ENCODE measurements around the gene SSX4. TPM values are rescaled to one million over a fixed set of nuclear protein-coding genes. Genes with fewer than 3 reads are reported as not detected.
"Not testable (repeated sequence)": the region's sequence is repeated elsewhere in the genome, so short reads cannot be mapped to it uniquely, and the experiment has no call there.

SSX4 gene
- not detected for total RNA-seq

GRCh38 chrX:48383239-48383638 lies at the start of gene SSX4:
Gene SSX4, plus strand, starts transcription at chrX:48383539. Its CDS starts 515 bp downstream, at chrX:48384054.
- H3K36me3 ChIP-seq; ATAC-seq (ENCODE audit: insufficient number of reproducible peaks, low FRiP score, low read depth); H3K27ac ChIP-seq; H3K4me1 ChIP-seq (ENCODE audit: control insufficient read depth in 1 of 2, low read depth in 2 of 2); H3K4me3 ChIP-seq; H3K27me3 ChIP-seq (replicated peaks; ENCODE audit: insufficient read depth); H3K9me3 ChIP-seq; DNase-seq (ENCODE audit: low spot score): not testable (repeated sequence)

- H3K9me3 ChIP-seq; ATAC-seq (ENCODE audit: insufficient number of reproducible peaks, low FRiP score, low read depth); H3K36me3 ChIP-seq; H3K27me3 ChIP-seq (replicated peaks; ENCODE audit: insufficient read depth); H3K27ac ChIP-seq; DNase-seq (ENCODE audit: low spot score); H3K4me3 ChIP-seq; H3K4me1 ChIP-seq (ENCODE audit: control insufficient read depth in 1 of 2, low read depth in 2 of 2): not testable (repeated sequence)
Measured at GRCh38 chrX:48346059-48346458, 37.3 kb upstream of the SSX4 start.

GRCh38 chrX:48356315-48357094 lies 26.8 kb upstream of the SSX4 start, which contains the start of gene SSX3:
Gene SSX3, minus strand, starts transcription at chrX:48356703. Its CDS starts 1,454 bp downstream, at chrX:48355249.
- H3K36me3 ChIP-seq; H3K27ac ChIP-seq; H3K27me3 ChIP-seq (replicated peaks; ENCODE audit: insufficient read depth); H3K4me3 ChIP-seq; DNase-seq (ENCODE audit: low spot score); H3K4me1 ChIP-seq (ENCODE audit: control insufficient read depth in 1 of 2, low read depth in 2 of 2); ATAC-seq (ENCODE audit: insufficient number of reproducible peaks, low FRiP score, low read depth); H3K9me3 ChIP-seq: not testable (repeated sequence)

- no peak for DNase-seq (ENCODE audit: low spot score)
- no peak for ATAC-seq (ENCODE audit: insufficient number of reproducible peaks, low FRiP score, low read depth)
- Histone ChIP-seq H3K27ac (no peak overlapping the region), H3K36me3 (no peaks in the 10 kb centered on the region), H3K27me3 (replicated peaks; ENCODE audit: insufficient read depth) (no peaks in the 10 kb centered on the region), H3K4me3 (no peak overlapping the region), H3K9me3 (no peaks in the 10 kb centered on the region), H3K4me1 (ENCODE audit: control insufficient read depth in 1 of 2, low read depth in 2 of 2) (no peaks in the 10 kb centered on the region)
- TF ChIP-seq CTCF (IDR thresholded peaks at IDR 0.05), result no peak
Measured at GRCh38 chrX:48357681-48358080, 25.7 kb upstream of the SSX4 start.

- H3K36me3 ChIP-seq; H3K4me3 ChIP-seq; H3K27me3 ChIP-seq (replicated peaks; ENCODE audit: insufficient read depth); H3K4me1 ChIP-seq (ENCODE audit: control insufficient read depth in 1 of 2, low read depth in 2 of 2); H3K27ac ChIP-seq; ATAC-seq (ENCODE audit: insufficient number of reproducible peaks, low FRiP score, low read depth); H3K9me3 ChIP-seq; DNase-seq (ENCODE audit: low spot score): not testable (repeated sequence)
Measured at GRCh38 chrX:48359281-48359680, 24.1 kb upstream of the SSX4 start.

GRCh38 chrX:48367717-48368408 lies 15.5 kb upstream of the SSX4 start:
- not testable (repeated sequence) for H3K36me3 ChIP-seq; H3K27ac ChIP-seq; H3K4me3 ChIP-seq; H3K27me3 ChIP-seq (replicated peaks; ENCODE audit: insufficient read depth); ATAC-seq (ENCODE audit: insufficient number of reproducible peaks, low FRiP score, low read depth); DNase-seq (ENCODE audit: low spot score); H3K4me1 ChIP-seq (ENCODE audit: control insufficient read depth in 1 of 2, low read depth in 2 of 2); H3K9me3 ChIP-seq

GRCh38 chrX:48370408-48370807 lies 12.9 kb upstream of the SSX4 start:
- not testable (repeated sequence) for H3K27ac ChIP-seq; H3K4me3 ChIP-seq; H3K9me3 ChIP-seq; H3K27me3 ChIP-seq (replicated peaks; ENCODE audit: insufficient read depth); H3K4me1 ChIP-seq (ENCODE audit: control insufficient read depth in 1 of 2, low read depth in 2 of 2); ATAC-seq (ENCODE audit: insufficient number of reproducible peaks, low FRiP score, low read depth); DNase-seq (ENCODE audit: low spot score); H3K36me3 ChIP-seq

- not testable (repeated sequence) for H3K4me1 ChIP-seq (ENCODE audit: control insufficient read depth in 1 of 2, low read depth in 2 of 2); H3K27ac ChIP-seq; H3K9me3 ChIP-seq; H3K27me3 ChIP-seq (replicated peaks; ENCODE audit: insufficient read depth); H3K4me3 ChIP-seq; DNase-seq (ENCODE audit: low spot score); H3K36me3 ChIP-seq; ATAC-seq (ENCODE audit: insufficient number of reproducible peaks, low FRiP score, low read depth)
Measured at GRCh38 chrX:48396931-48397330, 13.6 kb downstream of the SSX4 start.

GRCh38 chrX:48397825-48398224 lies 14.5 kb downstream of the SSX4 start:
- not testable (repeated sequence) for H3K27me3 ChIP-seq (replicated peaks; ENCODE audit: insufficient read depth); H3K27ac ChIP-seq; ATAC-seq (ENCODE audit: insufficient number of reproducible peaks, low FRiP score, low read depth); DNase-seq (ENCODE audit: low spot score); H3K4me1 ChIP-seq (ENCODE audit: control insufficient read depth in 1 of 2, low read depth in 2 of 2); H3K36me3 ChIP-seq; H3K4me3 ChIP-seq; H3K9me3 ChIP-seq

- not testable (repeated sequence) for H3K4me3 ChIP-seq; H3K4me1 ChIP-seq (ENCODE audit: control insufficient read depth in 1 of 2, low read depth in 2 of 2); H3K27me3 ChIP-seq (replicated peaks; ENCODE audit: insufficient read depth); ATAC-seq (ENCODE audit: insufficient number of reproducible peaks, low FRiP score, low read depth); H3K9me3 ChIP-seq; H3K27ac ChIP-seq; DNase-seq (ENCODE audit: low spot score); H3K36me3 ChIP-seq
Measured at GRCh38 chrX:48411860-48412259, 28.5 kb downstream of the SSX4 start, which contains the start of gene SSX4B. Gene SSX4B, minus strand, starts transcription at chrX:48411960. Its CDS starts 588 bp downstream, at chrX:48411372.

- not testable (repeated sequence) for H3K4me3 ChIP-seq; DNase-seq (ENCODE audit: low spot score); H3K27me3 ChIP-seq (replicated peaks; ENCODE audit: insufficient read depth); ATAC-seq (ENCODE audit: insufficient number of reproducible peaks, low FRiP score, low read depth); H3K27ac ChIP-seq; H3K4me1 ChIP-seq (ENCODE audit: control insufficient read depth in 1 of 2, low read depth in 2 of 2); H3K36me3 ChIP-seq; H3K9me3 ChIP-seq
Measured at GRCh38 chrX:48427027-48427716, 43.8 kb downstream of the SSX4 start.

Data from thoracic aorta (tissue), 2 donors.